Activated naive CD8-positive, alpha-beta T cell treated with anti-CD3 and anti-CD28 coated beads for 36 hours (primary cell): ENCODE data around the gene RPS2. TPM values are rescaled to one million over a fixed set of nuclear protein-coding genes. Genes with fewer than 3 reads are reported as not detected.
A peak's percentile ranks its signal among the peaks of the same experiment; 100 is the strongest.

ENCODE experiments used
- DNase-seq: peaks from one replicate; pipeline ENCODE4 v3.0.0; 2021
- H3K27ac Mint-ChIP-seq: one replicate; pipeline ENCODE4 v1.8.0; 2022; ENCODE audit warnings: mild to moderate bottlenecking, moderate library complexity, mixed read lengths
- H3K27me3 Mint-ChIP-seq: one replicate; pipeline ENCODE4 v1.8.0; 2022; ENCODE audit warnings: mild to moderate bottlenecking, mixed read lengths
- H3K36me3 Mint-ChIP-seq: one replicate; pipeline ENCODE4 v1.8.0; 2021; ENCODE audit warnings: mild to moderate bottlenecking, mixed read lengths
- H3K4me1 Mint-ChIP-seq: one replicate; pipeline ENCODE4 v1.8.0; 2021; ENCODE audit warnings: mixed read lengths
- H3K4me3 Mint-ChIP-seq: one replicate; pipeline ENCODE4 v1.8.0; 2022; ENCODE audit warnings: mild to moderate bottlenecking, moderate library complexity, mixed read lengths
- H3K9me3 Mint-ChIP-seq: one replicate; pipeline ENCODE4 v1.8.0; 2022; ENCODE audit warnings: mixed read lengths
- total RNA-seq, 2 experiments: library from RNA; stranded (reverse); gene quantifications; one replicate each; pipeline ENCODE4 v1.2.3, GENCODE V29; 2021

Gene RPS2
- total RNA-seq, 2 experiments from 2014 or later: 5,183 to 5,266 TPM

GRCh38 chr16:2002406-2003230 is 38.0 kb upstream of the RPS2 start:
- no peak for DNase-seq
- Mint-ChIP-seq H3K27me3 (no peaks in the 10 kb centered on the region), H3K27ac (no peak overlapping the region), H3K36me3 (peaks cover 27% of the 10 kb centered on the region), H3K9me3 (no peaks in the 10 kb centered on the region), H3K4me1 (peaks cover 12% of the 10 kb centered on the region), H3K4me3 (no peak overlapping the region)

DNA sequence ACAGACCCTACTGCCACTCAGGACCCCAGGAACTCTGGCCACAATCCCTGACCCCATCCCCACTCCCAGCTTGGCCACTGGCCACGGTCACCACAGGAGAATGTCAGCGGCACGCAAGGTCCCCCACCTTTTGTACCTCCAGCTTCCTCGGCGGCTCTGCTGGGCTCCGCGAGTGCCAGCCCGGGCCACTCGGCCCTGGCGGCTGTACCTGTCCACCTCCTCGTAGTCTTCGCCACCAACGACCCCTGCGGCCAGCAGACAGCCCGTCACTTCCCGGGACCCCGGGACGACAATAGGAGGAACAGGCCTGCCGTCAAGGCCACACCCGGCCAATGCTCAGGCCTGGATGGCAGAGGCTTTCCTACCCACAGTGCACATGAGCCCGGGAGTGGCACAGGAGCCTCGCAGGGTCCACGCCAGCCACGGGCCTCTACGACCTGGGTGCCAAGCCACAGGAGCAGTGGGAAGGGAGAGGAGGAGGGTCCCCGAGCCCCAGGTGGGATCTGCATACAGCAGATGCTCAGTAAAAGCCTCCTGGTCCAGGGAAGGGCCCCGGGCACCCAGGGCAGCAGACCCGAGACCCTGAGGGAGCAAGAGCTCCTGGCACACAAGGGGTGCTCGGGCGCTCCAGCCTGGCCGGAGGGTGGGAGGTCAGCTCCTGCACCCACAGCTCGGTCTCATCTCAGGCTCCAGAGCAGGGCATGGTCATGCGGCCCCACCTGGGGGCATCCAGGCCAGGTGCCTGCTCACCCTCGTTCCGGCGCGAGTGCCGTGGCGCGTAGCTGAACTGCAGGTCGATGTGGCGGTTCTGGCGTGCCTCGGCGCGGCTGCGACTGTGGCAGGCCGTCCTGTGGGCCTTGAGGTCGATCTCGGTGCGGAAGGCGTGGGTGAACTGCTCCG is 37.1 kb upstream of the RPS2 start:
- Mint-ChIP-seq H3K9me3 (no peaks in the 10 kb centered on the region), H3K4me1 (peaks cover 11% of the 10 kb centered on the region), H3K27me3 (no peaks in the 10 kb centered on the region), H3K4me3 (no peak overlapping the region), H3K27ac (no peak overlapping the region), H3K36me3 (peaks cover 25% of the 10 kb centered on the region)
- DNase-seq: no peak

- Mint-ChIP-seq H3K4me1 (peaks cover 12% of the 10 kb centered on the region), H3K4me3 (no peak overlapping the region), H3K27ac (no peak overlapping the region), H3K36me3 (peaks cover 22% of the 10 kb centered on the region), H3K9me3 (no peaks in the 10 kb centered on the region), H3K27me3 (no peaks in the 10 kb centered on the region)
- DNase-seq: no peak
These were observed 36.4 kb upstream of the RPS2 start for GRCh38 chr16:2001035-2001434.

DNA sequence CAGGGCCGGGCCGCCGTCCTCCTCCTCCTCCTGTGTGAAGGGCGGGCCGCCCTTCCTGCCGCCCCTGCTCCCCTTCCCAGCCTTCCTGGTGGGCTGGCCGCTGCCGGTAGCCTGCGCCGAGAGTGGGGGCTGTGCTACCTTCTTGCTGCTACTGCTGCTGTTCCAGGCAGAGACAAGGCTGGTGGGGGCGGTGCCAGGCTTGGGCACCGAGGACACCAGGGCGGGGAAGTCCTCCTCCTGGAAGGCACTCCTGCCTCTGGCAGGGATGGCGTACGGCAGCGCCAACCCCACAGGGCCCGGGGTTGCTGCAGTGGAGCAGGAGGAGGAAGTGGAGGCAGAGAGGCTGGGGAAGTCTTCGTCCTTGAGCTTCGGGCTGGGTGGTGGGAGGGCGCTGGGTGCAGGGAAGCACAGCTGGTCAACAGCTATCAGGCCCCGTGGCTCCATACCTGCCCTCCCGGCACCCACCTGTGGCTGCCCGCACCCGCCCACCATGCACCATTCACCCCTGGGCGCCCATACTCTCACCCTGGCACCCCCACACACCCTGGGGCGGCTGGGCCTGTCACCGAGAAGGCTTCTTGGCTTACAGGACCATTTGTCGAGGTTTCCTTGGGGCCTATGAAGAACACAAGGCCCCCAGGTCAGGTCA is 35.4 kb upstream of the RPS2 start:
- Mint-ChIP-seq H3K27ac (no peak overlapping the region), H3K4me1 (peaks cover 11% of the 10 kb centered on the region), H3K36me3 (peaks cover 21% of the 10 kb centered on the region), H3K27me3 (no peaks in the 10 kb centered on the region), H3K9me3 (no peaks in the 10 kb centered on the region), H3K4me3 (no peak overlapping the region)
- DNase-seq: no peak

DNA sequence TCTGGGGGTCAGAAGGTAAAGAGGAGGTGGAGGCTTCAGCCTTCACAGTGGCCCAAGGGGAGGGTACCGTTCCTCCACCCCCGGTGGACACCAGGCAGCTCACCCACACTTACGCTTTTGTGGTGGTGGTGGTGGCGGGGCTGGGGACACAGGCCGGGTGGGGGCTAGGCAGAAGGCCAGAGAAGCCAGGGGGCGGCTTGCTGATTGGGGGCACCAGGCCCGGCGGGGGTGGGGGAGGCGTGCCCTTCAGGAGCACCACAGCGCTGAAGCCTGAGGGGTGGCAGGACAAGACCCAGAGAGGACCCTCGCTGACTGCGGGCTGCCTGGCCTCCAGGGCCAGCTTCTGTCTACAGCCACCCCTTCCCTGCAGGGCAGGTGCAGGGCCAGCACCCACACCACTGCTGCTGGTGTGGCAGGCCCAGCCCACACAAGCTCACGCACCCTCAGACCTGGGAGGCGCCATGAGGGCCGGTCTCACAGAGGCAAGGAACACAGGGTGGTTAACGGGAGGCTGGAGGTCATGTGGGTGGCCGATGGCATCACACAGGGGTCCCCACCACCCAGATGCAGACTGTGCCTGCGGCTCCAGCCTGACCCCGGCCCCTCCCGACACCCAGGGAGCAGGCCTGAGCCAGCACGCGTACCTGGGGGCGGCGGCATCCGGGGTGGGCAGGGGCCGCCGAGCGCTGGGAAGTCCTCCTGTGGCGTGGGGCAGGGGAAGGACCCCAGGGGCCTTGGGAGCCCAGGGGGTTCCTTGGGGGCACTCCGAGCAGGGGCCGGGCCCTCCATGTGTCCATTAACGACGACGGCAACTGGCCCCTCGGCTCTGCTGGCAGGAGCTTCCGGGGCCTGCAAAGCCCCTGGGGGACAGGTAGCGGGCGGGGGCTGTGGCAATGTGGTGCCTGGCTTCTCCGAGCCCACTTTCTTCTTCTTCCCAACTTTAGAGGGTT is 34.5 kb upstream of the RPS2 start:
- Mint-ChIP-seq H3K4me3 (no peak overlapping the region), H3K27me3 (no peaks in the 10 kb centered on the region), H3K9me3 (no peaks in the 10 kb centered on the region), H3K4me1 (peaks cover 9% of the 10 kb centered on the region), H3K36me3 (peaks cover 21% of the 10 kb centered on the region), H3K27ac (no peak overlapping the region)
- DNase-seq: no peak

DNA sequence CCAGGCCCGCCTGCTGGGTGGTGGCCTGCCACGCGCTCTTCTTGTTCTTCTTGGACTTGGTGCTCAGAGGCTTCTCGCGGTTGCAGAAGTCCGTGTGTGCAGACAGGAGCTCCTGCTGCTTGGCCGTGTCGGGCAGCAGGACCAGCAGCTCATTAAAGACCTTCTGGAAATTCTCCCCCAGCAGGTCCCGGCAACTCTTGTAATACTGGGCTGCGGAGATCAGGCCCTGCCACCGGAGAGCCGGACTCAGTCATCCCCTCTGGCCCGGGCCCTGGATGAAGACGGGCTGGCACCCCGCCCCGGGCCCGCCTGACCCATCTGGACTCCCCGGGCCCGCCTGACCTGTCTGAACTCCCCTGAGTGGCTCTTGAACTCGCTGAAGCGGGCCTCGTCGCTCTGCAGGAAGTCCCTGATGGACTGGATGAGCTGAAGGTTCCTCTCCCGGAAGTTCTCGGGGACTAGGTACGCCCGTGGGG is 33.8 kb upstream of the RPS2 start:
- H3K27ac Mint-ChIP-seq: no peak overlapping the region
- peaks cover 21% of the 10 kb centered on the region for H3K36me3 Mint-ChIP-seq
- H3K9me3 Mint-ChIP-seq: no peaks in the 10 kb centered on the region
- peaks cover 12% of the 10 kb centered on the region for H3K4me1 Mint-ChIP-seq
- no peak for DNase-seq
- H3K4me3 Mint-ChIP-seq: no peak overlapping the region
- H3K27me3 Mint-ChIP-seq: no peaks in the 10 kb centered on the region

DNA sequence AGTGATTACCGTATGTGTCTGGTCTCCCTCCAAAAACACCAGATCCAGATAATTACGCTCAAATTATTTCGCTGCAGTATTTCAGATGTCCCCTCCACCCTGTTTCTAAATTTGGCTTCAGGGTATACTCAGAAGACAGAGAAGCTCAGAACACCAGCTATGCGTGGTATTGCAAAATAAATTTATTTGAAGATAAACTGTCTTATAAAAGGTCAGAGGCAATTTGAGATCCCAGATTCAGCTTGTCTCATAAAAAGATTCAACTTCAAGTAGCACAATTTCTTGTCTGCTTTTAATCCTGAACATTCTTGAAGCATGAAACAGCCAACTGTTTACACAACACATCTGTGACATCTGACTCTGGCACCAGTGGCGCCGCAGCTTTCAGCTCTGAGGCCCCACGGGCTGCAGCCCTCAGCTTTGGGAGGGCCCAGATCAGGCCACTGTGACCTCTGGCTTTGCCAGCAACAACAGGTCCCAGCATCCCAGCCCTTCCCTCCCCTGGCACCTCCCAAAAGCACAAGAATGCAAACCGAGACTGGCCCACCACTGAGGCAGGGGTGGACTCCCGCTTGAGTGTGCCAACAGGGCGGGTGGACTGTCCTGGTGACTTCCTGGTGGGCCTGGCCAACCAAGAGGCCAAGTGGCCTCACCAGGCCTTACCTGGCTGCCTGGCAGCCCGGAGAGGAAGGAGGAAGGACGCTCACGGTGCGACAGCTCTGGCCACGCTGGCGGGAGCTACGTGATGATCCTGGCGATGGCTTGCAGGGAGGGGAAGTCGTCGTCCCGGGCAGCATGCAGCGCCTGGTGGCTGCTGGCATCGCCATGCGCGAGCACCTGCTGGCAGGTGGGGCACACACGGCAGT is 33.1 kb upstream of the RPS2 start:
- H3K4me3 Mint-ChIP-seq: no peak overlapping the region
- H3K9me3 Mint-ChIP-seq: no peaks in the 10 kb centered on the region
- peaks cover 14% of the 10 kb centered on the region for H3K4me1 Mint-ChIP-seq
- no peak for DNase-seq
- peak overlapping the region; percentile 12 for H3K27ac Mint-ChIP-seq
- H3K36me3 Mint-ChIP-seq: peaks cover 21% of the 10 kb centered on the region
- no peaks in the 10 kb centered on the region for H3K27me3 Mint-ChIP-seq

- Mint-ChIP-seq H3K27ac (no peak overlapping the region), H3K27me3 (peaks cover 21% of the 10 kb centered on the region), H3K4me1 (peaks cover 25% of the 10 kb centered on the region), H3K9me3 (no peaks in the 10 kb centered on the region), H3K36me3 (peaks cover 13% of the 10 kb centered on the region), H3K4me3 (no peak overlapping the region)
- no peak for DNase-seq
These were observed 29.1 kb upstream of the RPS2 start for GRCh38 chr16:1993731-1994131.

GRCh38 chr16:1992704-1993317 is 28.2 kb upstream of the RPS2 start:
- Mint-ChIP-seq H3K36me3 (peaks cover 12% of the 10 kb centered on the region), H3K9me3 (no peaks in the 10 kb centered on the region), H3K4me1 (peaks cover 28% of the 10 kb centered on the region), H3K27ac (no peak overlapping the region), H3K27me3 (peaks cover 29% of the 10 kb centered on the region), H3K4me3 (no peak overlapping the region)
- no peak for DNase-seq

DNA sequence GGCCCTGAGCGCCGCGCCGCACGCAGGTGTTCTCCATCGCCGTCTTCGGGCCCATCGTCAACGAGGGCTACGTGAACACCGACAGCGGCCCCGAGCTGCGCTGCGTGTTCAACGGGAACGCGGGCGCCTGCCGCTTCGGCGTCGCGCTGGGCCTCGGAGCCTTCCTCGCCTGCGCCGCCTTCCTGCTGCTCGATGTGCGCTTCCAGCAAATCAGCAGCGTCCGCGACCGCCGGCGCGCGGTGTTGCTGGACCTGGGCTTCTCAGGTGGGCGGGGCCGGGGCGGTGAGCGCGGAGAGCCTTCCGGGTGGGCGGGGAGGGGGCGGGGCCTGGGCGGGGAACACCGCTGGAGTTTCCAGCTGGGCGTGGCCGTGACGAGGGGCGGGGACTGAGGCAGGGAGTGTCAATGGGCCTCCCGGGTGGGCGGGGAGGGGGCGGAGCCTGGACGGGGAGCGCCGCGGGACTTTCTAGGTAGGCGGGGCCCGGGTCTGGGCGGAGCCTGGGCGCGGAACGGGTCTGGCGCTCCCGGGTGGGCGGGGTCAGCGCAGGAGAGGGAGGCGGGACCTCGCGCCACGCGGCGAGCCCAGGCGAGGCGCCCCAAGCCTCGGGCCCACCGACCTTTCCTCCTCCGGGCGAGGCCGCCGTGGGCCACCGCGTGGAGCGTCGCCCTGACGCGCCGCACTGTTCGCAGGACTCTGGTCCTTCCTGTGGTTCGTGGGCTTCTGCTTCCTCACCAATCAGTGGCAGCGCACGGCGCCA is 27.5 kb upstream of the RPS2 start:
- Mint-ChIP-seq H3K36me3 (peaks cover 11% of the 10 kb centered on the region), H3K4me1 (peaks cover 26% of the 10 kb centered on the region), H3K27me3 (peaks cover 32% of the 10 kb centered on the region), H3K27ac (no peak overlapping the region), H3K9me3 (no peaks in the 10 kb centered on the region), H3K4me3 (no peak overlapping the region)
- peak; percentile 92 for DNase-seq

GRCh38 chr16:1991588-1991947 is 26.9 kb upstream of the RPS2 start:
- Mint-ChIP-seq H3K36me3 (peaks cover 13% of the 10 kb centered on the region), H3K4me3 (peak overlapping the region; percentile 59), H3K27ac (peak overlapping the region; percentile 66)

DNA sequence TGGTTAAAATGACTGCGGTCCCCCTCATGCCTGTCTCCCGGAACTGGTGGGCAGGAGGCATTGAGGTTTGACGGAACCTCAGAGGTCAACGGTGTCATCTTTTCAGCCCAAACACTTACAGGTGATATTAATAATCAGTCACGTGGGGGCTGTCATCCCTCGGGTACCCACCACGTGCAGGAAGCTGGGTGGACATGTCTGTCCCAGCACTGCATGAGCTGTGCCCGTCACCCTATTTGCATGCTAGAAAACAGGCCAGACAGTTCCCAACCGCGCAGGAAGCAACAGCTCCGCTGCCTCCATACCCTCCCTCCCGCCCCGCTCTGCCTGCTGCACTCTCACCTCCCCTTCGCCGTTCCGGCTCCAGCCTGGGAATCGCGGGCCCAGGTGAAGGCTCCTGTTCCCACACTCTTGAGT is 26.5 kb upstream of the RPS2 start:
- peak; percentile 60 for DNase-seq
- Mint-ChIP-seq H3K4me1 (peaks cover 22% of the 10 kb centered on the region), H3K9me3 (no peaks in the 10 kb centered on the region), H3K27me3 (peaks cover 32% of the 10 kb centered on the region), H3K27ac (peak overlapping the region; percentile 66), H3K36me3 (peaks cover 17% of the 10 kb centered on the region), H3K4me3 (peak overlapping the region; percentile 59)

More at GRCh38 chr16:1991588-1991947, 26.9 kb upstream of the RPS2 start:
- Mint-ChIP-seq H3K9me3 (no peaks in the 10 kb centered on the region), H3K27me3 (peaks cover 32% of the 10 kb centered on the region), H3K4me1 (peaks cover 25% of the 10 kb centered on the region)
- DNase-seq: no peak
